Measurements from ENCODE around the gene RCOR1.
"Not testable (repeated sequence)": the region's sequence is repeated elsewhere in the genome, so short reads cannot be mapped to it uniquely, and the experiment has no call there.

RCOR1 gene

GRCh38 chr14:102574281-102575159 lies 17.9 kb upstream of the RCOR1 start:
- Histone ChIP-seq H3K4me3 (ENCODE audit: low read depth in 1 of 2, low read length in 2 of 2) (no peak overlapping the region), H3K27me3 (ENCODE audit: low read depth, low read length) (no peaks in the 10 kb centered on the region), H3K4me1 (ENCODE audit: control insufficient read depth in 1 of 2, insufficient read depth in 2 of 2, low read length in 2 of 2) (no peaks in the 10 kb centered on the region)

GRCh38 chr14:102575160-102575845 lies 17.1 kb upstream of the RCOR1 start:
- Histone ChIP-seq H3K4me3 (ENCODE audit: low read depth in 1 of 2, low read length in 2 of 2) (no peak overlapping the region), H3K27ac (ENCODE audit: low read length) (no peak overlapping the region), H3K9me3 (ENCODE audit: control insufficient read depth in 1 of 2, low read length in 2 of 2) (no peaks in the 10 kb centered on the region), H3K36me3 (ENCODE audit: control insufficient read depth in 1 of 2, insufficient read depth in 2 of 2, low read length in 2 of 2) (no peaks in the 10 kb centered on the region), H3K27me3 (ENCODE audit: low read depth, low read length) (no peaks in the 10 kb centered on the region), H3K4me1 (ENCODE audit: control insufficient read depth in 1 of 2, insufficient read depth in 2 of 2, low read length in 2 of 2) (peaks cover 0 to 3% of the 10 kb centered on the region in 2 donors)

More at GRCh38 chr14:102574281-102575159, 17.9 kb upstream of the RCOR1 start:
- Histone ChIP-seq H3K36me3 (ENCODE audit: control insufficient read depth in 1 of 2, insufficient read depth in 2 of 2, low read length in 2 of 2) (no peaks in the 10 kb centered on the region), H3K9me3 (ENCODE audit: control insufficient read depth in 1 of 2, low read length in 2 of 2) (no peaks in the 10 kb centered on the region), H3K27ac (ENCODE audit: low read length) (no peak overlapping the region)

- H3K9me3 ChIP-seq (ENCODE audit: control insufficient read depth in 1 of 2, low read length in 2 of 2); H3K36me3 ChIP-seq (ENCODE audit: control insufficient read depth in 1 of 2, insufficient read depth in 2 of 2, low read length in 2 of 2); H3K27me3 ChIP-seq (ENCODE audit: low read depth, low read length); H3K4me1 ChIP-seq (ENCODE audit: control insufficient read depth in 1 of 2, insufficient read depth in 2 of 2, low read length in 2 of 2); H3K4me3 ChIP-seq (ENCODE audit: low read depth in 1 of 2, low read length in 2 of 2); H3K27ac ChIP-seq (ENCODE audit: low read length): not testable (repeated sequence)
Observed at GRCh38 chr14:102575846-102576428, 16.5 kb upstream of the RCOR1 start.

GRCh38 chr14:102578821-102579220 lies 13.6 kb upstream of the RCOR1 start:
- no peaks in the 10 kb centered on the region for H3K27me3 ChIP-seq (ENCODE audit: low read depth, low read length)
- H3K27ac ChIP-seq (ENCODE audit: low read length), result no peak overlapping the region
- H3K4me3 ChIP-seq (ENCODE audit: low read depth in 1 of 2, low read length in 2 of 2), result no peak overlapping the region
- no peaks in the 10 kb centered on the region for H3K9me3 ChIP-seq (ENCODE audit: control insufficient read depth in 1 of 2, low read length in 2 of 2)
- H3K4me1 ChIP-seq (ENCODE audit: control insufficient read depth in 1 of 2, insufficient read depth in 2 of 2, low read length in 2 of 2), result peaks cover 0 to 7% of the 10 kb centered on the region in 2 donors
- no peaks in the 10 kb centered on the region for H3K36me3 ChIP-seq (ENCODE audit: control insufficient read depth in 1 of 2, insufficient read depth in 2 of 2, low read length in 2 of 2)

GRCh38 chr14:102579696-102580549 lies 12.5 kb upstream of the RCOR1 start:
- peaks cover 0 to 7% of the 10 kb centered on the region in 2 donors for H3K4me1 ChIP-seq (ENCODE audit: control insufficient read depth in 1 of 2, insufficient read depth in 2 of 2, low read length in 2 of 2)
- H3K9me3 ChIP-seq (ENCODE audit: control insufficient read depth in 1 of 2, low read length in 2 of 2), result no peaks in the 10 kb centered on the region
- H3K4me3 ChIP-seq (ENCODE audit: low read depth in 1 of 2, low read length in 2 of 2), result no peak overlapping the region
- no peak overlapping the region for H3K27ac ChIP-seq (ENCODE audit: low read length)
- no peaks in the 10 kb centered on the region for H3K36me3 ChIP-seq (ENCODE audit: control insufficient read depth in 1 of 2, insufficient read depth in 2 of 2, low read length in 2 of 2)
- H3K27me3 ChIP-seq (ENCODE audit: low read depth, low read length), result no peaks in the 10 kb centered on the region

GRCh38 chr14:102580550-102581110 lies 11.8 kb upstream of the RCOR1 start:
- Histone ChIP-seq H3K4me3 (ENCODE audit: low read depth in 1 of 2, low read length in 2 of 2) (no peak overlapping the region), H3K27ac (ENCODE audit: low read length) (no peak overlapping the region), H3K36me3 (ENCODE audit: control insufficient read depth in 1 of 2, insufficient read depth in 2 of 2, low read length in 2 of 2) (no peaks in the 10 kb centered on the region), H3K27me3 (ENCODE audit: low read depth, low read length) (no peaks in the 10 kb centered on the region), H3K9me3 (ENCODE audit: control insufficient read depth in 1 of 2, low read length in 2 of 2) (no peaks in the 10 kb centered on the region), H3K4me1 (ENCODE audit: control insufficient read depth in 1 of 2, insufficient read depth in 2 of 2, low read length in 2 of 2) (peaks cover 0 to 7% of the 10 kb centered on the region in 2 donors)

- no peaks in the 10 kb centered on the region for H3K27me3 ChIP-seq (ENCODE audit: low read depth, low read length)
- no peak overlapping the region for H3K4me3 ChIP-seq (ENCODE audit: low read depth in 1 of 2, low read length in 2 of 2)
- no peaks in the 10 kb centered on the region for H3K36me3 ChIP-seq (ENCODE audit: control insufficient read depth in 1 of 2, insufficient read depth in 2 of 2, low read length in 2 of 2)
- no peaks in the 10 kb centered on the region for H3K9me3 ChIP-seq (ENCODE audit: control insufficient read depth in 1 of 2, low read length in 2 of 2)
- H3K4me1 ChIP-seq (ENCODE audit: control insufficient read depth in 1 of 2, insufficient read depth in 2 of 2, low read length in 2 of 2), result peaks cover 0 to 7% of the 10 kb centered on the region in 2 donors
- no peak overlapping the region for H3K27ac ChIP-seq (ENCODE audit: low read length)
Observed at GRCh38 chr14:102581193-102581592, 11.3 kb upstream of the RCOR1 start.

- Histone ChIP-seq H3K27me3 (ENCODE audit: low read depth, low read length) (no peaks in the 10 kb centered on the region), H3K4me1 (ENCODE audit: control insufficient read depth in 1 of 2, insufficient read depth in 2 of 2, low read length in 2 of 2) (peaks cover 0 to 7% of the 10 kb centered on the region in 2 donors), H3K9me3 (ENCODE audit: control insufficient read depth in 1 of 2, low read length in 2 of 2) (no peaks in the 10 kb centered on the region)
Observed at GRCh38 chr14:102583726-102584125, 8.7 kb upstream of the RCOR1 start.

GRCh38 chr14:102584871-102585869 lies 7.3 kb upstream of the RCOR1 start:
- no peak overlapping the region for H3K27ac ChIP-seq (ENCODE audit: low read length)

More at GRCh38 chr14:102583726-102584125, 8.7 kb upstream of the RCOR1 start:
- H3K27ac ChIP-seq (ENCODE audit: low read length), result no peak overlapping the region
- H3K4me3 ChIP-seq (ENCODE audit: low read depth in 1 of 2, low read length in 2 of 2), result no peak overlapping the region
- no peaks in the 10 kb centered on the region for H3K36me3 ChIP-seq (ENCODE audit: control insufficient read depth in 1 of 2, insufficient read depth in 2 of 2, low read length in 2 of 2)

More at GRCh38 chr14:102584871-102585869, 7.3 kb upstream of the RCOR1 start:
- Histone ChIP-seq H3K4me3 (ENCODE audit: low read depth in 1 of 2, low read length in 2 of 2) (no peak overlapping the region), H3K4me1 (ENCODE audit: control insufficient read depth in 1 of 2, insufficient read depth in 2 of 2, low read length in 2 of 2) (peaks cover 0 to 5% of the 10 kb centered on the region in 2 donors), H3K27me3 (ENCODE audit: low read depth, low read length) (no peaks in the 10 kb centered on the region), H3K36me3 (ENCODE audit: control insufficient read depth in 1 of 2, insufficient read depth in 2 of 2, low read length in 2 of 2) (no peaks in the 10 kb centered on the region), H3K9me3 (ENCODE audit: control insufficient read depth in 1 of 2, low read length in 2 of 2) (no peaks in the 10 kb centered on the region)

All from muscle layer of duodenum (tissue), 2 donors.